Measurements from ENCODE around the gene FCHSD2. TPM values are rescaled to one million over a fixed set of nuclear protein-coding genes. Genes with fewer than 3 reads are reported as not detected.

The FCHSD2 gene
- total and polyA plus RNA-seq, 9 of the 15 experiments (the other 6 are each of a cell fraction or from before 2014, with no cell fraction given), result 1.8 to 14.7 (median 6.4) TPM

DNA sequence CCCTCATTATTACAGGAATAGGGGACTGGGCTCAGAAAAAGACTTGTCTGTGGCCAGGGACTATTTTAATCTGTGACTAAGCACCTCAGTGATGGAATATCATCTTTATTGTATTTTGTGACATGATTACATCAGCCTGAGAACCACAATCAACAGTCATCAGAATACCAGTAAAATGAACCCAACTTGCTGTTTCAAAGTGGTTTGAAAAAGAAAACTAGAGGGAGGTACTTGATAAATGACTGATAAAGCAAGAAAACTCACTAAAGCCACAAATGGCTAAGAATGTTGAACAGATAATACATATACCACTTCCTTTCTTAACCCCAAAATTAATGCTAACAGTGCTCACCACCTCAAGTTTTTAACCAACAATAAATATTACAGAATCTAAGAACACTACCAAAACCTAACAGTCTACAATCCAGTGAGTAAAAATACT is 172.2 kb downstream of the FCHSD2 start (continued):
- TF ChIP-seq JUND (IDR thresholded peaks at IDR 0.05; ENCODE audit: borderline replicate concordance, low read depth, low read length), result peak; percentile 45; the same call in 1 of the 2 replicates
- no peak for TF ChIP-seq JUND (tag; IDR thresholded peaks at IDR 0.05; ENCODE audit: borderline replicate concordance, low read depth, low read length)
- TF ChIP-seq PCBP1 (IDR thresholded peaks at IDR 0.05; ENCODE audit: low read depth, low read length, poor library complexity, severe bottlenecking), result no peak
- TF ChIP-seq ZNF140 (CRISPR knock-in tag; IDR thresholded peaks at IDR 0.05), result no peak
- TF ChIP-seq MAFF (IDR thresholded peaks at IDR 0.05; ENCODE audit: low read length), result peak; percentile 11; the same call in 1 of the 2 replicates
- TF ChIP-seq, protein P1, sequence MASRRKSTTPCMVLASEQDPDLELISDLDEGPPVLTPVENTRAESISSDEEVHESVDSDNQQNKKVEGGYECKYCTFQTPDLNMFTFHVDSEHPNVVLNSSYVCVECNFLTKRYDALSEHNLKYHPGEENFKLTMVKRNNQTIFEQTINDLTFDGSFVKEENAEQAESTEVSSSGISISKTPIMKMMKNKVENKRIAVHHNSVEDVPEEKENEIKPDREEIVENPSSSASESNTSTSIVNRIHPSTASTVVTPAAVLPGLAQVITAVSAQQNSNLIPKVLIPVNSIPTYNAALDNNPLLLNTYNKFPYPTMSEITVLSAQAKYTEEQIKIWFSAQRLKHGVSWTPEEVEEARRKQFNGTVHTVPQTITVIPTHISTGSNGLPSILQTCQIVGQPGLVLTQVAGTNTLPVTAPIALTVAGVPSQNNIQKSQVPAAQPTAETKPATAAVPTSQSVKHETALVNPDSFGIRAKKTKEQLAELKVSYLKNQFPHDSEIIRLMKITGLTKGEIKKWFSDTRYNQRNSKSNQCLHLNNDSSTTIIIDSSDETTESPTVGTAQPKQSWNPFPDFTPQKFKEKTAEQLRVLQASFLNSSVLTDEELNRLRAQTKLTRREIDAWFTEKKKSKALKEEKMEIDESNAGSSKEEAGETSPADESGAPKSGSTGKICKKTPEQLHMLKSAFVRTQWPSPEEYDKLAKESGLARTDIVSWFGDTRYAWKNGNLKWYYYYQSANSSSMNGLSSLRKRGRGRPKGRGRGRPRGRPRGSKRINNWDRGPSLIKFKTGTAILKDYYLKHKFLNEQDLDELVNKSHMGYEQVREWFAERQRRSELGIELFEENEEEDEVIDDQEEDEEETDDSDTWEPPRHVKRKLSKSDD (conservative IDR thresholded peaks at IDR 0.05; ENCODE audit: low read length), result no peak
- no peak for TF ChIP-seq ZNF668 (CRISPR knock-in tag; IDR thresholded peaks at IDR 0.05)
- TF ChIP-seq SMARCE1 (IDR thresholded peaks at IDR 0.05), result peak; percentile 35; the same call in 1 of the 2 replicates
- TF ChIP-seq C11orf30 (IDR thresholded peaks at IDR 0.05; ENCODE audit: low read depth), result no peak
- TF ChIP-seq PTRF (tag; IDR thresholded peaks at IDR 0.05), result no peak
- no peak for TF ChIP-seq CBX8 (IDR thresholded peaks at IDR 0.05; ENCODE audit: borderline replicate concordance, extremely low read depth, low read depth, low read length, poor library complexity, severe bottlenecking)
- no peak for TF ChIP-seq ZNF644 (tag; IDR thresholded peaks at IDR 0.05; ENCODE audit: low read depth)
- no peak for TF ChIP-seq TRIM24 (IDR thresholded peaks at IDR 0.05)
- no peak for TF ChIP-seq ZBTB7A (IDR thresholded peaks at IDR 0.05; ENCODE audit: borderline replicate concordance, control insufficient read depth, low read depth, low read length)
- TF ChIP-seq, protein P2, sequence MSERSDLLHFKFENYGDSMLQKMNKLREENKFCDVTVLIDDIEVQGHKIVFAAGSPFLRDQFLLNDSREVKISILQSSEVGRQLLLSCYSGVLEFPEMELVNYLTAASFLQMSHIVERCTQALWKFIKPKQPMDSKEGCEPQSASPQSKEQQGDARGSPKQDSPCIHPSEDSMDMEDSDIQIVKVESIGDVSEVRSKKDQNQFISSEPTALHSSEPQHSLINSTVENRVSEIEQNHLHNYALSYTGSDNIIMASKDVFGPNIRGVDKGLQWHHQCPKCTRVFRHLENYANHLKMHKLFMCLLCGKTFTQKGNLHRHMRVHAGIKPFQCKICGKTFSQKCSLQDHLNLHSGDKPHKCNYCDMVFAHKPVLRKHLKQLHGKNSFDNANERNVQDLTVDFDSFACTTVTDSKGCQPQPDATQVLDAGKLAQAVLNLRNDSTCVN (CRISPR knock-in tag; IDR thresholded peaks at IDR 0.05), result no peak
- TF ChIP-seq TBP (optimal IDR thresholded peaks at IDR 0.05; ENCODE audit: low read depth, low read length), result no peak
- TF ChIP-seq, protein P3, sequence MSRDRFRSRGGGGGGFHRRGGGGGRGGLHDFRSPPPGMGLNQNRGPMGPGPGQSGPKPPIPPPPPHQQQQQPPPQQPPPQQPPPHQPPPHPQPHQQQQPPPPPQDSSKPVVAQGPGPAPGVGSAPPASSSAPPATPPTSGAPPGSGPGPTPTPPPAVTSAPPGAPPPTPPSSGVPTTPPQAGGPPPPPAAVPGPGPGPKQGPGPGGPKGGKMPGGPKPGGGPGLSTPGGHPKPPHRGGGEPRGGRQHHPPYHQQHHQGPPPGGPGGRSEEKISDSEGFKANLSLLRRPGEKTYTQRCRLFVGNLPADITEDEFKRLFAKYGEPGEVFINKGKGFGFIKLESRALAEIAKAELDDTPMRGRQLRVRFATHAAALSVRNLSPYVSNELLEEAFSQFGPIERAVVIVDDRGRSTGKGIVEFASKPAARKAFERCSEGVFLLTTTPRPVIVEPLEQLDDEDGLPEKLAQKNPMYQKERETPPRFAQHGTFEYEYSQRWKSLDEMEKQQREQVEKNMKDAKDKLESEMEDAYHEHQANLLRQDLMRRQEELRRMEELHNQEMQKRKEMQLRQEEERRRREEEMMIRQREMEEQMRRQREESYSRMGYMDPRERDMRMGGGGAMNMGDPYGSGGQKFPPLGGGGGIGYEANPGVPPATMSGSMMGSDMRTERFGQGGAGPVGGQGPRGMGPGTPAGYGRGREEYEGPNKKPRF (IDR thresholded peaks at IDR 0.05; ENCODE audit: low read depth, low read length), result no peak
- TF ChIP-seq ATF7 (IDR thresholded peaks at IDR 0.05), result peak; percentile 34; the same call in 1 of the 2 replicates
- no peak for TF ChIP-seq ZNF274 (IDR thresholded peaks at IDR 0.05; ENCODE audit: borderline replicate concordance, low read depth, low read length)
- TF ChIP-seq, protein P4, sequence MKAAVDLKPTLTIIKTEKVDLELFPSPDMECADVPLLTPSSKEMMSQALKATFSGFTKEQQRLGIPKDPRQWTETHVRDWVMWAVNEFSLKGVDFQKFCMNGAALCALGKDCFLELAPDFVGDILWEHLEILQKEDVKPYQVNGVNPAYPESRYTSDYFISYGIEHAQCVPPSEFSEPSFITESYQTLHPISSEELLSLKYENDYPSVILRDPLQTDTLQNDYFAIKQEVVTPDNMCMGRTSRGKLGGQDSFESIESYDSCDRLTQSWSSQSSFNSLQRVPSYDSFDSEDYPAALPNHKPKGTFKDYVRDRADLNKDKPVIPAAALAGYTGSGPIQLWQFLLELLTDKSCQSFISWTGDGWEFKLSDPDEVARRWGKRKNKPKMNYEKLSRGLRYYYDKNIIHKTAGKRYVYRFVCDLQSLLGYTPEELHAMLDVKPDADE (conservative IDR thresholded peaks at IDR 0.05; ENCODE audit: control insufficient read depth, low read depth, low read length), result no peak

Data from K562 (cell line).